ENCODE data around the gene LRP5. TPM values are rescaled to one million over a fixed set of nuclear protein-coding genes. Genes with fewer than 3 reads are reported as not detected.
A peak's percentile ranks its signal among the peaks of the same experiment; 100 is the strongest.
"Not testable (repeated sequence)": the region's sequence is repeated elsewhere in the genome, so short reads cannot be mapped to it uniquely, and the experiment has no call there.

LRP5 gene
- total RNA-seq, 1 donor from 2014 or later, result 101 TPM

- H3K4me3 ChIP-seq, result no peak overlapping the region
- intact Hi-C loops (cut with DNase I), result loop anchor here (5.0 kb wide), 1 partner anchor 190 kb away; no protein-coding TSS in a partner anchor
- no peaks in the 10 kb centered on the region for H3K4me1 ChIP-seq
- no peaks in the 10 kb centered on the region for H3K27me3 ChIP-seq
- DNase-seq (peak; percentile 88), ATAC-seq (peak; percentile 95)
- peaks cover 18% of the 10 kb centered on the region for H3K36me3 ChIP-seq
- H3K9me3 ChIP-seq, result no peaks in the 10 kb centered on the region
- TF ChIP-seq, protein P1, sequence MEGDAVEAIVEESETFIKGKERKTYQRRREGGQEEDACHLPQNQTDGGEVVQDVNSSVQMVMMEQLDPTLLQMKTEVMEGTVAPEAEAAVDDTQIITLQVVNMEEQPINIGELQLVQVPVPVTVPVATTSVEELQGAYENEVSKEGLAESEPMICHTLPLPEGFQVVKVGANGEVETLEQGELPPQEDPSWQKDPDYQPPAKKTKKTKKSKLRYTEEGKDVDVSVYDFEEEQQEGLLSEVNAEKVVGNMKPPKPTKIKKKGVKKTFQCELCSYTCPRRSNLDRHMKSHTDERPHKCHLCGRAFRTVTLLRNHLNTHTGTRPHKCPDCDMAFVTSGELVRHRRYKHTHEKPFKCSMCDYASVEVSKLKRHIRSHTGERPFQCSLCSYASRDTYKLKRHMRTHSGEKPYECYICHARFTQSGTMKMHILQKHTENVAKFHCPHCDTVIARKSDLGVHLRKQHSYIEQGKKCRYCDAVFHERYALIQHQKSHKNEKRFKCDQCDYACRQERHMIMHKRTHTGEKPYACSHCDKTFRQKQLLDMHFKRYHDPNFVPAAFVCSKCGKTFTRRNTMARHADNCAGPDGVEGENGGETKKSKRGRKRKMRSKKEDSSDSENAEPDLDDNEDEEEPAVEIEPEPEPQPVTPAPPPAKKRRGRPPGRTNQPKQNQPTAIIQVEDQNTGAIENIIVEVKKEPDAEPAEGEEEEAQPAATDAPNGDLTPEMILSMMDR (IDR thresholded peaks at IDR 0.05), result peak; percentile 93
- no peak overlapping the region for H3K27ac ChIP-seq
These were observed 134.8 kb downstream of the LRP5 start for GRCh38 chr11:68447015-68447801.

DNA sequence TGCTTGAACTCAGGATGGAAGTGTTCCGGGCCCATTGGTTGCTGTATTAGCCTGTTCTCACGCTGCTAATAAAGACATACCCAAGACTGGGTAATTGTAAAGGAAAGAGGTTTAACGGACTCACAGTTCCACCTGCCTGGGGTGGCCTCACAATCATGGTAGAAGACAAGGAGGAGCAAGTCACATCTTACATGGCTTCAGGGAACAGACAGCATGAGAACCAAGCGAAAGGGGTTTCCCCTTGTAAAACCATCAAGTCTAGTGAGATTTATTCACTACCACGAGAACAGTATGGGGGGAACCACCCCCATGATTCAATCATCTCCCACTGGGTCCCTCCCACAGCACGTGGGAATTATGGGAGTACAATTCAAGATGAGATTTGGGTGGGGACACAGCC lies 135.5 kb downstream of the LRP5 start:
- not testable (repeated sequence) for H3K4me1 ChIP-seq, H3K27ac ChIP-seq, ATAC-seq, H3K4me3 ChIP-seq, DNase-seq, H3K27me3 ChIP-seq, H3K9me3 ChIP-seq
- H3K36me3 ChIP-seq, result peaks cover 17% of the 10 kb centered on the region
- intact Hi-C loops (cut with DNase I), result loop anchor here (5.0 kb wide), 1 partner anchor 191 kb away; no protein-coding TSS in a partner anchor

DNA sequence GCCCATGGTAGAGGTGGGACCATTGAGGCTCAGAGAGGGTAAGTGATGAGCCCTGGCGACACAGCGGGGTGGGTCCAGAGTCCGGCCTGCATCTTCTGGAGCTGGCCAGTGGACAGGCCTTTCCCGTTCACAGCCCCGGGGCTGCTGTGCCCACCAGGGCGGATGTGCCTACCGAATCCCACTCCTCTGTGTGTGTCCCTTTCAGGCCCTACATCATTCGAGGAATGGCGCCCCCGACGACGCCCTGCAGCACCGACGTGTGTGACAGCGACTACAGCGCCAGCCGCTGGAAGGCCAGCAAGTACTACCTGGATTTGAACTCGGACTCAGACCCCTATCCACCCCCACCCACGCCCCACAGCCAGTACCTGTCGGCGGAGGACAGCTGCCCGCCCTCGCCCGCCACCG lies 136.2 kb downstream of the LRP5 start:
- no peak for DNase-seq
- intact Hi-C loops (cut with DNase I), result loop anchor here (5.0 kb wide), 1 partner anchor 191 kb away; no protein-coding TSS in a partner anchor
- no peak for ATAC-seq

GRCh38 chr11:68449951-68450350 lies 137.6 kb downstream of the LRP5 start:
- intact Hi-C loops (cut with DNase I), result loop anchor here (5.0 kb wide), 1 partner anchor 193 kb away; no protein-coding TSS in a partner anchor
- DNase-seq, result peak; percentile 40

More for the DNA sequence above, 136.2 kb downstream of the LRP5 start:
- H3K27ac ChIP-seq, result no peak overlapping the region
- peaks cover 17% of the 10 kb centered on the region for H3K36me3 ChIP-seq
- no peaks in the 10 kb centered on the region for H3K4me1 ChIP-seq
- H3K9me3 ChIP-seq, result no peaks in the 10 kb centered on the region
- H3K4me3 ChIP-seq, result no peak overlapping the region
- H3K27me3 ChIP-seq, result no peaks in the 10 kb centered on the region
- TF ChIP-seq, protein P1 (IDR thresholded peaks at IDR 0.05), result no peak

DNA sequence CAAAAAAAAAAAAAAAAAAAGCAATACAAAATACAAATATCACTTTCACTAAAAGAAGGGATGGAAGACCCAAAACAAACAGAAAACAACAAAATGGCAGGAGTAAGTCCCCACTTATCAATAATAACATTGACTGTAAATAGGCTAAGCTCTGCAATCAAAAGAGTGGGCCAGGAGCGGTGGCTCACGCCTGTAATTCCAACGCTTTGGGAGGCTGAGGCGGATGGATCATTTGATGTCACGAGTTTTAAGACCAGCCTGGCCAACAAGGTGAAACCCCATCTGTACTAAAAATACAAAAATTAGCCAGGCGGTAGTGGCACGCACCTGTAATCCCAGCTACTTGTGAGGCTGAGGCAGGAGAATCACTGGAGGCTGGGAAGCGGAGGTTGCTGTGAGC lies 138.3 kb downstream of the LRP5 start:
- peak; percentile 12 for DNase-seq
- intact Hi-C loops (cut with DNase I), result no loop called here
- Histone ChIP-seq H3K4me3 (no peak overlapping the region), H3K4me1 (peaks cover 4% of the 10 kb centered on the region), H3K36me3 (peaks cover 17% of the 10 kb centered on the region), H3K9me3 (no peaks in the 10 kb centered on the region), H3K27me3 (no peaks in the 10 kb centered on the region), H3K27ac (no peak overlapping the region)
- ATAC-seq, result no peak
- TF ChIP-seq, protein P1 (IDR thresholded peaks at IDR 0.05), result no peak

More at GRCh38 chr11:68449951-68450350, 137.6 kb downstream of the LRP5 start:
- Histone ChIP-seq H3K4me3 (no peak overlapping the region), H3K4me1 (no peaks in the 10 kb centered on the region), H3K9me3 (no peaks in the 10 kb centered on the region), H3K36me3 (peaks cover 17% of the 10 kb centered on the region), H3K27ac (no peak overlapping the region), H3K27me3 (no peaks in the 10 kb centered on the region)
- TF ChIP-seq, protein P1 (IDR thresholded peaks at IDR 0.05), result no peak
- no peak for ATAC-seq

DNA sequence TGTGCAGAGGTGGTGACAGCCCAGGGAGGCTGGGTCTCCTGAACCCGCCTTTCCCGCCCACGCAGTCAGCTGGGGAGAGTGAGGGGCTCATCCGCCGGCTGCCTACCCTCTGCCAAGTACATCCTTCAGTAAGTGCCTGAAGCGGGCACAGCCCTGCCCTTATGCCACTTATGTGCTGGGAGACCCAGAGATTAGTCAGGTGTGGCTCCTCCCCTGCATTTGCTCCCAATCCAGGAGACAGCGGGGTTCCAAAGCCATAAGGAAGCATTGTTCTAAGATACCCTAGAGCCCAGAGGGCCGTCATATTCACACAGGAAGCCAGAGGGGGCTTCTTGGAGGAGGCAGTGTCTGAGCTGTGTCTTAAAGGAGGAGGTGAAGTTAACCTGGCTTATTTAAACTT lies 142.4 kb downstream of the LRP5 start:
- intact Hi-C loops (cut with DNase I), result no loop called here
- Histone ChIP-seq H3K27ac (no peak overlapping the region), H3K4me1 (peaks cover 9% of the 10 kb centered on the region), H3K9me3 (no peaks in the 10 kb centered on the region), H3K36me3 (no peaks in the 10 kb centered on the region), H3K4me3 (no peak overlapping the region), H3K27me3 (no peaks in the 10 kb centered on the region)
- DNase-seq (peak; percentile 75), ATAC-seq (peak; percentile 71)
- TF ChIP-seq, protein P1 (IDR thresholded peaks at IDR 0.05), result no peak
